ENCODE results near the gene NAA50. TPM values are rescaled to one million over a fixed set of nuclear protein-coding genes. Genes with fewer than 3 reads are reported as not detected.

The NAA50 gene
- total RNA-seq, 4 donors from 2014 or later: 127 to 172 (median 147) TPM

DNA sequence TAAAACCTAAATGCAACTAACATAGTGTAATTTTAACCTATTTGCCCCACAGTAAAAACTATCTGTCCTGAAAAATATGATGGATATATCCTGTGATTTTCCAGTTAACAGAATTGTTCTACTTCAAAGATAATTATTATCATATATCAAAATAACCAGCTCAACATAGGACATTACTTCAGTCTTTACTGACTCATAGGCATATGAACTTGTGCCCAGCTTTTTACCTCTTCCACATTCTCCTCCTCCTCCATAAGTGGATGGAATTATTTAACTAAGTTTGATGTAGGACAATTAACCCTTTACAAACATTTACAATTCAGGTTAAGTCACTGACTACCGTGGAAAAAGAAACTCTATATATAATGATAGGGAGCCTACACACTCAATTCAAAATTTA, 26.8 kb downstream of the NAA50 start:
- no peaks in the 10 kb centered on the region for H3K9me3 ChIP-seq
- peaks cover 0 to 41% of the 10 kb centered on the region in 2 donors for H3K36me3 ChIP-seq
- no peak overlapping the region for H3K27ac ChIP-seq
- no peak overlapping the region for H3K4me3 ChIP-seq
- no peak for ATAC-seq
- no peaks in the 10 kb centered on the region for H3K27me3 ChIP-seq
- TF ChIP-seq EP300 (IDR thresholded peaks at IDR 0.05) (no peak), POLR2A (IDR thresholded peaks at IDR 0.05) (no peak), POLR2AphosphoS5 (IDR thresholded peaks at IDR 0.05) (no peak)
- TF ChIP-seq, protein P1, sequence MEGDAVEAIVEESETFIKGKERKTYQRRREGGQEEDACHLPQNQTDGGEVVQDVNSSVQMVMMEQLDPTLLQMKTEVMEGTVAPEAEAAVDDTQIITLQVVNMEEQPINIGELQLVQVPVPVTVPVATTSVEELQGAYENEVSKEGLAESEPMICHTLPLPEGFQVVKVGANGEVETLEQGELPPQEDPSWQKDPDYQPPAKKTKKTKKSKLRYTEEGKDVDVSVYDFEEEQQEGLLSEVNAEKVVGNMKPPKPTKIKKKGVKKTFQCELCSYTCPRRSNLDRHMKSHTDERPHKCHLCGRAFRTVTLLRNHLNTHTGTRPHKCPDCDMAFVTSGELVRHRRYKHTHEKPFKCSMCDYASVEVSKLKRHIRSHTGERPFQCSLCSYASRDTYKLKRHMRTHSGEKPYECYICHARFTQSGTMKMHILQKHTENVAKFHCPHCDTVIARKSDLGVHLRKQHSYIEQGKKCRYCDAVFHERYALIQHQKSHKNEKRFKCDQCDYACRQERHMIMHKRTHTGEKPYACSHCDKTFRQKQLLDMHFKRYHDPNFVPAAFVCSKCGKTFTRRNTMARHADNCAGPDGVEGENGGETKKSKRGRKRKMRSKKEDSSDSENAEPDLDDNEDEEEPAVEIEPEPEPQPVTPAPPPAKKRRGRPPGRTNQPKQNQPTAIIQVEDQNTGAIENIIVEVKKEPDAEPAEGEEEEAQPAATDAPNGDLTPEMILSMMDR (IDR thresholded peaks at IDR 0.05): no peak
- H3K4me1 ChIP-seq: peaks cover 0 to 13% (median 0%) of the 10 kb centered on the region in 3 donors
- WGBS, 2 donors (ENCODE audit: low coverage in 1 of 2): 53 to 64% methylated on average over 1 of the region's 1 CpG

DNA sequence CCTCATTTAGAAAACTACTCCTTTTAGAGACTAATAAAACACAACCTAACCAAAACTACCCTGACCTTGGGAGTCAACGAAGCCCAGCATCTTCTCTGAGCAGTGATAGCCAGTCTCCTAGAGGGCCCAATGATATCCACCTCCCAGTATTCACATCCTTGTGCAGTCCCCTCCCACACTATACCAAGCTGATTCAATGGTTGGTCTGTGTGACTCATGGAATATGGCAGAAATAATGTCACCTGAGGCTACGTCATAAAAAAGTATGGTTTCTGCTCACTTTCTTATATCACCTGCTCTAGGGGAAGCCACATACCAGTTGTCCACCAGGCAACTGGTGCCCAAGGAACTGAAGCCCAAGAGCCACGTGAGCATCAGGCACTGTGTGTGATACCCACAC, 28.2 kb downstream of the NAA50 start:
- peaks cover 0 to 41% of the 10 kb centered on the region in 2 donors for H3K36me3 ChIP-seq
- 90% methylated on average over 2 of the region's 3 CpGs; no CpG with 5 or more reads in 1 of the 2 donors for WGBS, 2 donors (ENCODE audit: low coverage in 1 of 2)
- peaks cover 0 to 13% (median 0%) of the 10 kb centered on the region in 3 donors for H3K4me1 ChIP-seq
- H3K9me3 ChIP-seq: no peaks in the 10 kb centered on the region
- H3K27ac ChIP-seq: no peak overlapping the region
- no peaks in the 10 kb centered on the region for H3K27me3 ChIP-seq
- ATAC-seq: no peak
- no peak for TF ChIP-seq POLR2AphosphoS5 (IDR thresholded peaks at IDR 0.05)
- TF ChIP-seq, protein P1 (IDR thresholded peaks at IDR 0.05): no peak
- TF ChIP-seq EP300 (IDR thresholded peaks at IDR 0.05): no peak
- TF ChIP-seq POLR2A (IDR thresholded peaks at IDR 0.05): no peak
- H3K4me3 ChIP-seq: no peak overlapping the region

DNA sequence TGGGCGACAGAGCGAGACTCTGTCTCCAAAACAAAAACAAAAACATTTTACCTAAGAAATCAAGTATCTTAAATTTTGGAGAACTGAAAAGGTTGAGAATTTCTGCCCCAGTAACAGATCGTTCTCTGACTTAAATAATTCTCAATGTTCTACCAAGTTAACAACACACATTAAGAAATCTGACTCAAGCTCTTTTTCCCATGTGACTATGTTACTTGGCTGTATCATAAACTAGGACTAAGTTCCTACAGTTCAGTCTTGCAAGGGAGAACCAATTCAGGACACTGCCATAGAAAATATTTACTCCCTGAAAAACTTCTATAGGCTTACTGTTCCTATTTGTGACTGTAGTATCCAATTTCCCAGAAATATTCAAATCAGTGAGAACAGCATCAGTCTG, 28.7 kb downstream of the NAA50 start:
- Histone ChIP-seq H3K4me3 (no peak overlapping the region), H3K9me3 (no peaks in the 10 kb centered on the region), H3K4me1 (peaks cover 0 to 13% (median 0%) of the 10 kb centered on the region in 3 donors), H3K27ac (no peak overlapping the region), H3K27me3 (no peaks in the 10 kb centered on the region), H3K36me3 (peaks cover 0 to 41% of the 10 kb centered on the region in 2 donors)
- TF ChIP-seq, protein P1 (IDR thresholded peaks at IDR 0.05): no peak
- TF ChIP-seq POLR2A (IDR thresholded peaks at IDR 0.05): no peak
- no peak for TF ChIP-seq EP300 (IDR thresholded peaks at IDR 0.05)
- TF ChIP-seq POLR2AphosphoS5 (IDR thresholded peaks at IDR 0.05): no peak
- ATAC-seq: no peak
- WGBS, 2 donors (ENCODE audit: low coverage in 1 of 2): 96 to 97% methylated on average over 2 to 3 of the region's 3 CpGs

DNA sequence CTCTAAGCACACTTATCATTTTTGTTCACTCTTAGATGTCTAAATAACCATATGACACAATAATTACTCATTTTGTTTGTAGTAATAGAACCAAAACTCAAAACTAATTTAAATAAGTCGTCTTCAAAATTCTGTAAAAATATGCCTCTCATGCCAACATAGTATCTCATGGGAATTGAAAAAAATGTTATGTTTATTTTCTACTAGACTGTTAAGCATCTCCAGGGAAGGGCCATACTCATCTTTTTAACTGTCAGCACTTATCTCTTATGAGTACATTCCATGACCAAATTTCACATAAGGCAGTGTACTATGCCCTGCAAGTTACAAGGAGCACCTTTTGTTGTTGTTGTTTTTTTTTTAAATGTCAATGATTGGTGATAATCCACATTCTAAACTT, 31.3 kb downstream of the NAA50 start:
- H3K4me1 ChIP-seq: peaks cover 0 to 3% (median 0%) of the 10 kb centered on the region in 3 donors
- no peak for TF ChIP-seq POLR2AphosphoS5 (IDR thresholded peaks at IDR 0.05)
- TF ChIP-seq, protein P1 (IDR thresholded peaks at IDR 0.05): no peak
- TF ChIP-seq EP300 (IDR thresholded peaks at IDR 0.05): no peak
- no peak for TF ChIP-seq POLR2A (IDR thresholded peaks at IDR 0.05)
- no peaks in the 10 kb centered on the region for H3K27me3 ChIP-seq
- no peak overlapping the region for H3K4me3 ChIP-seq
- peaks cover 0 to 18% of the 10 kb centered on the region in 2 donors for H3K36me3 ChIP-seq
- 50 to 75% methylated on average over 1 of the region's 1 CpG for WGBS, 2 donors (ENCODE audit: low coverage in 1 of 2)
- H3K9me3 ChIP-seq: no peaks in the 10 kb centered on the region
- ATAC-seq: no peak
- H3K27ac ChIP-seq: no peak overlapping the region

DNA sequence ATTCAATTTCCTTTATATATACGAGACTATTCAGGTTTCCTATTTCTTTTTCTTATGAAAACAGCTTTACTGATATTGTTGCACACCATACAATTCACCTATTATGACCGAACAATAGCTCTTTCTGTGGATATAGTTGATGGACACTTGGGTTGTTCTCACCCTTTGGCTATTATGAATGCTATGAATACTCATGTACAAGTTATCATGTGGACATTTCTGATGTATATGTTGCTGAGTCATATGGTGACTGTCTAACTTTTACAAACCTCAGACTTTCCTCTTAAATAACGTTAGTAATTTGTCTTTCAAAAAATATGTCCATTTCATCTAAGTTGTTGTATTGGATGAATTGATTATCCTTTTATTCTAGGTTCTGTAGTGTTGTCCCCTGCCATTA, 33.9 kb downstream of the NAA50 start:
- H3K4me3 ChIP-seq: no peak overlapping the region
- TF ChIP-seq POLR2AphosphoS5 (IDR thresholded peaks at IDR 0.05) (no peak), POLR2A (IDR thresholded peaks at IDR 0.05) (no peak), EP300 (IDR thresholded peaks at IDR 0.05) (no peak)
- TF ChIP-seq, protein P1 (IDR thresholded peaks at IDR 0.05): no peak
- H3K4me1 ChIP-seq: no peaks in the 10 kb centered on the region
- H3K36me3 ChIP-seq: no peaks in the 10 kb centered on the region
- H3K27me3 ChIP-seq: no peaks in the 10 kb centered on the region
- H3K9me3 ChIP-seq: no peaks in the 10 kb centered on the region
- no peak for ATAC-seq
- H3K27ac ChIP-seq: no peak overlapping the region
- WGBS, 2 donors (ENCODE audit: low coverage in 1 of 2): 44 to 52% methylated on average over 3 of the region's 3 CpGs
